Limb (tissue), 2 donors: ENCODE data around the gene APOA4.
"Not testable (repeated sequence)": the region's sequence is repeated elsewhere in the genome, so short reads cannot be mapped to it uniquely, and the experiment has no call there.

Experiments
- DNase-seq, 2 donors: peaks; one replicate each; pipeline ENCODE4 v3.0.0-alpha.2; 2016; ENCODE audit errors: extremely low spot score in 2 of 2

Gene APOA4

GRCh38 chr11:116849060-116849459, 26.0 kb upstream of the APOA4 start:
- DNase-seq = no peak

- no peak for DNase-seq
These were observed 24.5 kb upstream of the APOA4 start for GRCh38 chr11:116847612-116848011.

- no peak for DNase-seq
These were observed 21.6 kb upstream of the APOA4 start for GRCh38 chr11:116844722-116845121.

GRCh38 chr11:116843661-116844060, 20.6 kb upstream of the APOA4 start:
- DNase-seq = peak in 1 of 2 donors; percentile 6

GRCh38 chr11:116842909-116843308, 19.8 kb upstream of the APOA4 start:
- no peak for DNase-seq

- no peak for DNase-seq
These were observed 19.0 kb upstream of the APOA4 start for GRCh38 chr11:116842117-116842516.

- no peak for DNase-seq
These were observed 17.7 kb upstream of the APOA4 start for GRCh38 chr11:116840746-116841296.

- DNase-seq = no peak
These were observed 17.2 kb upstream of the APOA4 start for GRCh38 chr11:116840224-116840745.

GRCh38 chr11:116838321-116839084, 15.4 kb upstream of the APOA4 start:
- DNase-seq = no peak

- no peak for DNase-seq
These were observed 14.4 kb upstream of the APOA4 start, which contains the start of gene APOA1 for GRCh38 chr11:116837231-116838091. Gene APOA1 (minus strand): TSS chr11:116837622. CDS start chr11:116837387, 235 bp downstream.

GRCh38 chr11:116836632-116836991, 13.5 kb upstream of the APOA4 start:
- no peak for DNase-seq

GRCh38 chr11:116835791-116836631, 12.9 kb upstream of the APOA4 start:
- peak; percentile 92 to 93 for DNase-seq

GRCh38 chr11:116835042-116835772, 12.1 kb upstream of the APOA4 start:
- no peak for DNase-seq

GRCh38 chr11:116834535-116835041, 11.5 kb upstream of the APOA4 start:
- not testable (repeated sequence) for DNase-seq

GRCh38 chr11:116833816-116834534, 10.9 kb upstream of the APOA4 start:
- DNase-seq = no peak

GRCh38 chr11:116833491-116833815, 10.3 kb upstream of the APOA4 start:
- DNase-seq = no peak

GRCh38 chr11:116832350-116833290, 9.5 kb upstream of the APOA4 start:
- DNase-seq = no peak

- DNase-seq = no peak
These were observed 8.8 kb upstream of the APOA4 start for GRCh38 chr11:116831790-116832349.
